Amygdala (tissue), 56 donors: ENCODE data around the gene FAM193B.
A peak's percentile ranks its signal among the peaks of the same experiment; 100 is the strongest.

Source experiments
- DNase-seq, 56 donors: peaks; one replicate each; lab custom pipeline; 2025; lab: John Stamatoyannopoulos, UW

Gene FAM193B

GRCh38 chr5:177554474-177555111, at the start of gene FAM193B:
TSS of gene FAM193B (minus strand) at chr5:177554563. CDS start at chr5:177554458, 105 bp downstream.
- DNase-seq: peak; percentile 19 to 95 (median 88)

- DNase-seq: no peak
Observed at GRCh38 chr5:177604116-177604521, 49.8 kb upstream of the FAM193B start.

- no peak for DNase-seq
Observed at GRCh38 chr5:177603631-177604030, 49.3 kb upstream of the FAM193B start.

DNA sequence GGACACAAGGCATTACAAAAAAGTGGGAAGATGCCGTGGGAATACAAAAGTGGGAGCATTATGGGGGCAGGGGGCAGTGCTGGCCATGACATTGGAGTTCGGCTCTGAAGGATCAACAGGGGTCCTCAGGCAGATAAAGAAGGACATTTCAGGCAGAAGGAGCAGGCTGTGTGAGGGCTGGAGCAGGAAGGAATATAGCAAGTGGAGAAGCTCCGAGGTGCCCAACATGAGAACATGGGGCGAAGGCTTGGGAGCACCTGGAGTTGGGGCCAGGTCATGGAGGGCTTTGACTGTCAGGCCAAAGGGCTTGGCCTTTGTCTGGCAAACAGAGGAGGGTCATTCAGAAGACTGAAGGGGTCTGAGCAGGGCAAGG, 48.1 kb upstream of the FAM193B start:
- no peak for DNase-seq

DNA sequence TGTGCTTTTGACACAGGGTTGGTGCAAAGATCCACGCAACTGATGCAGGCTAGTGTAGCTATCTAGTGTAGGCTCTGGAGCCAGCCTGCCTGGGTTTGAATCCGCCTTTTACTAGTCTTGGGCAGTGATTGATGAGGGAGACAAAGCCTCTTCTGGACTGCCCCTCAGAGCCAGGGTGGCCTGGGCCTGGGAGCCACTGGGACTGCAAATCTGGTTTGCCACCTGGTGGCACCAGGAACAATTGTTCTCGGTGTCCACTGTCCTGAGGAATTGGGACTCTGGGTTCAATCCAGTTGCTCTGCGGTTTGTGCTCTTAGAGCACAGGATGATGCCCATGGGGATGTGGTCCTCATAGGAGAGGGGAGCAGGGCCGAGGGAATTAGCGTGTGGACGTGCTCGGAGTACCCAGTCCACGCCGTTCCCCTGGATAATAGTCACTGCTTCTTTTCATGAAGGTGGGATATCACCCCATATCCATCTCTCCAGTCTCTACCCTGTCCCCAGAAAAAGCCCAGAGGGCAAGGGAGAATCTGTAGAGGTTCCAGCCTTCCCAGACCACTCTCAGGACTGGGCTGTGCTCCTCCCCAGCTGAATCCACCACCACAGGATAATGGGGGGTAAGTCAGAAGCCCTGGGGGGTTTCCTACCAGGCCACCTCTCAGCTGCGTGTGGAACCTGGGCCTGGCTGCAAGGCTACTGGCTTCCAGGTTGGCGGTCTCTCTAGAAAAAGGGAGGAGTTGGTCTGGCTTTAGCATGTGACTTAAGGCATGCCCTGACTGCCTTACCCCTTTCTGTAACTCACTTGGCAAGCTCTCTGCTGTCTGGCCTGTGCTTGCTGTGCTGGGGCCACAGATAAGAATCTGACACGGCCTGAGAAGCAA, 47.5 kb upstream of the FAM193B start:
- DNase-seq: no peak

GRCh38 chr5:177601126-177601525, 46.8 kb upstream of the FAM193B start:
- DNase-seq: no peak

DNA sequence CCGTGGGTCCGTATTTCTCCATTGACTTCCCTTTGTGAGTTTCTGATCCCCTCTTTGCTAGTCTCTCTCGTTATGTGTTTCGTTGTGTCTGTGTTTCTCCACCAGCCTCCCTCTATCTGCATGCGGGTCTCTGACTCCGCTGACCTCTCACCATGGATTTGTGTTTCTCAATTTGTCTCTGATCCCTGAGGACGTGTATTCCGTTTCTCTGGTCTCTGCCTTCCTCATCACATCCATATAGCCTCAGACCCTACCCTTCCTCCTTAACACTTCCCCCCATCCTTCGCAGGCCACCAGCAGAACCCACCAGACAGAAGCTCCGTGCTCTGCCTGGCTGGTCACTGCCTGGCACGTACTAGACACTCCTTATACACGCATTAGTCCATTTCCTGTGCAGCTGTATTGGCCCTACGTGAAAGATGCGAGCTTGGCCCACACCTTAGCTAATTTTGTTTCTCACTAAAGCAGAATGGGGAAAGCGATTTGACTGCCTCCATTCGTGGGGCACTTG, 46.2 kb upstream of the FAM193B start:
- peak in 4 of 56 donors; percentile 16 to 56 (median 40) for DNase-seq

DNA sequence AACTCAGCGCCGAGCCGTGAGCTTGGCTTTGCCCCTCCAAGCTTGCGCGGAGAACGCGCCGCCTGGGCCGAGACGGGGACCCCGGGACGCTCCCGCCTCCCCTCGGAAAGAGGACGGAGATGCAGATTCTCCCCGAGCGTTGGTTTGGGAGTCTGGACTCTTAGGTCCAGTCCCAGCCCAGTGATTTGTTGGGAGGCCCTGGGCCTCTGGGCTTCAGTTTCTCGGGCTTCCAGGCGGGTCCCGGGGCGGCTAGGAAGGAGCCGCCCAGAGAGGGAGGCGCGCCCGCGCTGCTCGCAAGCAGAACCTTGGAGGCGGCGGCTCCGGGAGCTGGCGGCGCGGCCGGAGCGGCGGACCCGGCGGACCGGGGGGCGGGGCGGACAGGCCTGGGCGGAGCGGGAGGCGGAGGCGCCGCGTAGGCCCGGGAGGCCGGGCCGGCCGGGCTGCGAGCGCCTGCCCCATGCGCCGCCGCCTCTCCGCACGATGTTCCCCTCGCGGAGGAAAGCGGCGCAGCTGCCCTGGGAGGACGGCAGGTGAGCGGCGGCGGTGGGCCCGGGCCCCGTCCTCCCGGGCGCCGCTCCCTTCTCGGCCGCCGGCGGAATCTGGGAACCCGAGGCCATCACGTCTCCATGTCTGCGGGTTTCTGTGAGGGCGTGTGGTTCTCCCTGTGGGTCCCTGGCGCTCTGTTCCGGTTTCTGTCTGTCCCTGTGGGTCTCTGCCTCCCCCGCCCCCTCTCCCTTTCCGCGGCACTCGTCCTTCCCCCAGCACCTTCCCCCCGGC, 45.6 kb upstream of the FAM193B start, which contains the start of gene B4GALT7:
B4GALT7 (plus strand) TSS at position 402 of the 777 bp plus-strand sequence; CDS start at position 481, 79 bp downstream.
- peak in 54 of 56 donors; percentile 9 to 88 (median 69) for DNase-seq

GRCh38 chr5:177598477-177598876, 44.1 kb upstream of the FAM193B start:
- DNase-seq: no peak

- DNase-seq: no peak
Observed at GRCh38 chr5:177596775-177597238, 42.4 kb upstream of the FAM193B start.

DNA sequence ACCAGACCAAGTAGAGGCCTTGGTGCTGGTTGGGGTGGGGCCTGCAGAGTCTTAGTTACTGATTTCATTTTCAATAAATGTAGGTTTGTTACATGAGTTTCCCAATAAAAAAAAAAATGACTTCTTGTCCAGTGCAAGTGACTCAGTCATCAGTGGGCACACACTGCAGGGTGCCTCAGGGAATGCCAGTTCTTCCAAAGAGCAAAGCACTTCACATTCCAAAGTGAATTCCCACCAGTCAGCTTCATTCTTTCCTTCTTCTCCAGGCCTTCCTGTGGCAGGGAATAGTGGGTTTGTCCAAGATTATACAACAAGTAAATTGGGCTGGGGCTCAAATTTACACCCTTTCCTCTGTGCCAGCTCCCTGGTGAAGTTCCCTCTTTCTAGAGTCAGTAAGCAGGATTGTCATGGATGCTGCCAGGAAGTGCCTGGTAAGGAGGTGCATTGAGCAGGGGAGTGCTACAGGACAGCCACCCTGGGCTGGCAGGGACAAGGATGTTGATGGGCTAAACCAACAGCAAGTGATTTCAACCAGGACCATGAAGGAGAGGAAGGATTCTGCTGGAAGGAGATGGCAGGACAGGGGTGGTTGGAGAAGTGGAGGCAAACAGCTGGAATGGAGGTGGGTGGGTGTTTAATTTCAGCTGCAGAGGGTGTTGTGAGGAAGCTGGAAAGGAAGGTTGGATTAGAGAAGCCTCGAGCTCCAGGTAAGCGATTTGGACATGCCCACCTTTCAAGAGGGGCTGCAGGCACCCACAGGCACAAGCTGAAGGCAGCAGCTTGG, 41.8 kb upstream of the FAM193B start:
- no peak for DNase-seq

- DNase-seq: no peak
Observed at GRCh38 chr5:177595026-177595585, 40.7 kb upstream of the FAM193B start.

- DNase-seq: no peak
Observed at GRCh38 chr5:177594071-177594470, 39.7 kb upstream of the FAM193B start.

DNA sequence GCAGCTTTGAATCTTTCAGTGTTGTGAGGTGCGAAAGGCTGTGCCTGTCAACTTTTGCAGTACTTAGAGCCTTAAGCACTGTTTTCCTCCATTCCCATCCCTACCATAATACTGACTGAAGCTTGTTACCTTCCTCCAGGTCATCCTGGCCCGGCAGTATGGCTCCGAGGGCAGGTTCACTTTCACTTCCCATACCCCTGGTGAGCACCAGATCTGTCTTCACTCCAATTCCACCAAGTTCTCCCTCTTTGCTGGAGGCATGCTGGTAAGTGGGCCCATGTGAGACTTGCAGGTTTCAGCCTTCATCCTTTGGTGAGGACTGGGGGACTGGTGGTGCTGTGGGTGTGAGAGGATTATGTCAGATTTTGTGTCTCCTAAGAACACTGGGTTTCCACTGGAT, 39.1 kb upstream of the FAM193B start:
- DNase-seq: no peak

DNA sequence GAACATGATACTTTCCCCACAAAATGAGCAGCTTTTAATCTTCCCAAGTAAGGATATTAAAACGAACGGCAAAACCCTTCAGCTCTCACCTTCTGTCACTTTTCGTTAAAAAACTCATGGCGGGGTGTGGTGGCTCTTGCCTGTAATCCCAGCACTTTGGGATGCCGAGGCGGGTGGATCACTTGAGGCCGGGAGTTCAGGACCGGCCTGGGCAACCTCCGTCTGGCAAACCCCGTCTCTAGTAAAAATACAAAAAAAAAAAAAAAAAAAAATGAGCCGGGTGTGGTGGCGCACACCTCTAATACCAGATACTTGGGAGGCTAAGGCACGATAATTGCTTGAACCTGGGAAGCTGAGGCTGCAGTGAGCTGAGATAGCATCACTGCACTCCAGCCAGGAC, 38.5 kb upstream of the FAM193B start:
- DNase-seq: no peak

- peak; percentile 23 to 91 (median 73) for DNase-seq
Observed at GRCh38 chr5:177592010-177592834, 37.9 kb upstream of the FAM193B start, which contains the start of gene TMED9. TSS of gene TMED9 (plus strand) at chr5:177592203. CDS start at chr5:177592215, 12 bp downstream.

- no peak for DNase-seq
Observed at GRCh38 chr5:177591690-177592009, 37.3 kb upstream of the FAM193B start.

DNA sequence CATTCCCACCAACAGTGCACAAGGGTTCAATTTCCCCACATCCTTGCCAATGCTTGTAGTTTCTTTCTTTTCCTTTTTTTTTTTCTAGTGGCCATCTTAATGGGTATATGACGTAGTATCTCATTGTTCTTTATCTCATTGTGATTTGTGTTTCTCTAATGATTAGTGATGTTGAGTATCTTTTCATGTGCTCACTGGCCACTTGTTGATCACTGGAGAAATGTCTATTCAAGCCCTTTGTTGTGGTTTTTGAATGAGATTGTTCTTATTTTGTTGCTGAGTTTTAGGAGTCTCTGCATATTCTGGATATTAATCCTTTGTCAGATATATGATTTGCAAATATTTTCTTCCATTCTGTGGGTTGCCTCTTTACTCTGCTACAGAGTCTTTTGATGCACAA, 36.0 kb upstream of the FAM193B start:
- DNase-seq: no peak
